HEK293 (cell line): ENCODE results near the gene MEAF6.
A peak's percentile ranks its signal among the peaks of the same experiment; 100 is the strongest.

ENCODE experiments used
- CTCF ChIA-PET: fragments of 350-600 bp; formaldehyde crosslinking; extraction: SDS; loops from one replicate; lab custom pipeline; 2021; ENCODE audit warnings: antibody characterized with exemption; lab: Yijun Ruan, JAX
- POLR2A ChIA-PET: fragments of 300-600 bp; formaldehyde crosslinking; extraction: SDS; loops from one replicate; lab custom pipeline; 2020; ENCODE audit warnings: antibody characterized with exemption, inconsistent platforms; lab: Yijun Ruan, JAX
- H3K27ac ChIP-seq: fragments of 200-500 bp; sonication (Bioruptor generic); 2 replicates; pipeline ENCODE4 v1.5.1; 2014; ENCODE audit warnings: low read depth, low read length, control low read depth, inconsistent platforms; ENCODE audit errors: extremely low read depth
- H3K36me3 ChIP-seq, 2 experiments: fragments of 200-500 bp in 1 of 2; sonication (Bioruptor generic) in 1 of 2; 1 replicate in 1 of 2; 2 replicates in 1 of 2; pipeline ENCODE4 v1.5.1; 2014 to 2017; ENCODE audit warnings: inconsistent platforms in 2 of 2, low read length in 2 of 2; ENCODE audit not compliant: control insufficient read depth in 2 of 2, insufficient read depth in 1 of 2
- H3K4me1 ChIP-seq: fragments of 200-500 bp; sonication (Bioruptor generic); 2 replicates; pipeline ENCODE4 v1.5.1; 2014; ENCODE audit warnings: mild to moderate bottlenecking, low read length, inconsistent platforms; ENCODE audit not compliant: control insufficient read depth, insufficient read depth
- H3K4me3 ChIP-seq: 2 replicates; pipeline ENCODE4 v1.5.1; 2011; ENCODE audit warnings: low read depth, mild to moderate bottlenecking, control low read depth, low read length, moderate library complexity
- H3K9me3 ChIP-seq: fragments of 200-500 bp; sonication (Bioruptor generic); 2 replicates; pipeline ENCODE4 v1.5.1; 2014; ENCODE audit warnings: low read depth, low read length, inconsistent platforms; ENCODE audit not compliant: control insufficient read depth, insufficient read depth
- ATF2 ChIP-seq: fragments of 450-650 bp; formaldehyde crosslinking; IDR thresholded peaks from 2 replicates; pipeline ENCODE4 v1.5.1; 2016; ENCODE audit warnings: missing biosample characterization, missing genetic modification characterization, low read depth
- KLF7 ChIP-seq: fragments of 450-650 bp; formaldehyde crosslinking; IDR thresholded peaks from 2 replicates; pipeline ENCODE4 v1.5.1; 2016; ENCODE audit warnings: missing biosample characterization, missing genetic modification characterization, borderline replicate concordance
- OSR2 ChIP-seq: fragments of 450-650 bp; formaldehyde crosslinking; IDR thresholded peaks from 2 replicates; pipeline ENCODE4 v1.5.1; 2016; ENCODE audit warnings: missing biosample characterization, missing genetic modification characterization
- SP3 ChIP-seq: fragments of 450-650 bp; formaldehyde crosslinking; IDR thresholded peaks from 2 replicates; pipeline ENCODE4 v1.5.1; 2016; ENCODE audit warnings: missing biosample characterization, missing genetic modification characterization
- TRIM28 ChIP-seq: IDR thresholded peaks from 2 replicates; pipeline ENCODE4 v1.6.1; 2011; ENCODE audit warnings: low read length, control low read depth, borderline replicate concordance
- WT1 ChIP-seq: fragments of 450-650 bp; formaldehyde crosslinking; IDR thresholded peaks from 2 replicates; pipeline ENCODE4 v1.5.1; 2016; ENCODE audit warnings: missing biosample characterization, missing genetic modification characterization
- YY2 ChIP-seq: fragments of 450-650 bp; formaldehyde crosslinking; IDR thresholded peaks from 2 replicates; pipeline ENCODE4 v1.5.1; 2016; ENCODE audit warnings: missing biosample characterization, missing genetic modification characterization
- ZBTB17 ChIP-seq: fragments of 450-650 bp; formaldehyde crosslinking; IDR thresholded peaks from 2 replicates; pipeline ENCODE4 v1.5.1; 2016; ENCODE audit warnings: missing biosample characterization, missing genetic modification characterization
- ZBTB20 ChIP-seq: fragments of 450-650 bp; formaldehyde crosslinking; IDR thresholded peaks from 2 replicates; pipeline ENCODE4 v1.5.1; 2016; ENCODE audit warnings: missing biosample characterization, missing genetic modification characterization
- ZBTB44 ChIP-seq: fragments of 450-650 bp; IDR thresholded peaks from 2 replicates; pipeline ENCODE4 v1.5.1; 2018; ENCODE audit warnings: missing biosample characterization, mild to moderate bottlenecking, missing genetic modification characterization
- ZFP37 ChIP-seq: fragments of 450-650 bp; formaldehyde crosslinking; IDR thresholded peaks from 2 replicates; pipeline ENCODE4 v1.5.1; 2016; ENCODE audit warnings: missing biosample characterization, missing genetic modification characterization
- ZNF10 ChIP-seq: fragments of 450-650 bp; formaldehyde crosslinking; IDR thresholded peaks from 2 replicates; pipeline ENCODE4 v1.5.1; 2017; ENCODE audit warnings: missing biosample characterization, missing genetic modification characterization
- ZNF121 ChIP-seq: fragments of 450-650 bp; formaldehyde crosslinking; IDR thresholded peaks from 2 replicates; pipeline ENCODE4 v1.5.1; 2016; ENCODE audit warnings: missing biosample characterization, missing genetic modification characterization
- ZNF157 ChIP-seq: fragments of 450-650 bp; formaldehyde crosslinking; IDR thresholded peaks from 2 replicates; pipeline ENCODE4 v1.5.1; 2016; ENCODE audit warnings: missing biosample characterization, missing genetic modification characterization
- ZNF223 ChIP-seq: fragments of 450-650 bp; formaldehyde crosslinking; IDR thresholded peaks from 2 replicates; pipeline ENCODE4 v1.5.1; 2016; ENCODE audit warnings: missing biosample characterization, missing genetic modification characterization
- ZNF24 ChIP-seq: fragments of 450-650 bp; formaldehyde crosslinking; IDR thresholded peaks from 2 replicates; pipeline ENCODE4 v1.5.1; 2016; ENCODE audit warnings: missing biosample characterization, missing genetic modification characterization
- ZNF341 ChIP-seq: fragments of 450-650 bp; formaldehyde crosslinking; IDR thresholded peaks from 2 replicates; pipeline ENCODE4; 2016; ENCODE audit warnings: low read depth, missing biosample characterization, missing genetic modification characterization
- ZNF37A ChIP-seq: fragments of 450-650 bp; IDR thresholded peaks from 2 replicates; pipeline ENCODE4 v1.5.1; 2018; ENCODE audit warnings: missing biosample characterization, missing genetic modification characterization
- ZNF423 ChIP-seq: fragments of 450-650 bp; formaldehyde crosslinking; IDR thresholded peaks from 2 replicates; pipeline ENCODE4 v1.5.1; 2016; ENCODE audit warnings: missing biosample characterization, missing genetic modification characterization
- ZNF529 ChIP-seq: fragments of 450-650 bp; formaldehyde crosslinking; IDR thresholded peaks from 2 replicates; pipeline ENCODE4 v1.5.1; 2017; ENCODE audit warnings: missing genetic modification characterization, missing biosample characterization; ENCODE audit not compliant: insufficient replicate concordance
- ZNF585B ChIP-seq: fragments of 450-650 bp; formaldehyde crosslinking; IDR thresholded peaks from 2 replicates; pipeline ENCODE4 v1.5.1; 2016; ENCODE audit warnings: missing biosample characterization, missing genetic modification characterization
- ZNF596 ChIP-seq: fragments of 450-650 bp; IDR thresholded peaks from 2 replicates; pipeline ENCODE4 v1.5.0; 2018; ENCODE audit warnings: missing biosample characterization, mild to moderate bottlenecking, missing genetic modification characterization, moderate library complexity
- ZNF664 ChIP-seq: fragments of 450-650 bp; formaldehyde crosslinking; IDR thresholded peaks from 2 replicates; pipeline ENCODE4 v1.5.1; 2016; ENCODE audit warnings: missing biosample characterization, missing genetic modification characterization
- ZNF792 ChIP-seq: fragments of 450-650 bp; formaldehyde crosslinking; IDR thresholded peaks from 2 replicates; pipeline ENCODE4 v1.5.1; 2016; ENCODE audit warnings: missing biosample characterization, missing genetic modification characterization
- ZSCAN5A ChIP-seq: fragments of 450-650 bp; formaldehyde crosslinking; IDR thresholded peaks from 2 replicates; pipeline ENCODE4 v1.5.1; 2016; ENCODE audit warnings: missing biosample characterization, missing genetic modification characterization
- TF ChIP-seq, protein P1 (sequence below): fragments of 450-650 bp; formaldehyde crosslinking; IDR thresholded peaks from 2 replicates; pipeline ENCODE4 v1.5.1; 2016; ENCODE audit warnings: missing biosample characterization, missing genetic modification characterization
- TF ChIP-seq, protein P2 (sequence below): fragments of 450-650 bp; formaldehyde crosslinking; IDR thresholded peaks from 2 replicates; pipeline ENCODE4 v1.5.1; 2017; ENCODE audit warnings: missing biosample characterization, missing genetic modification characterization
- TF ChIP-seq, protein P3 (sequence below): fragments of 450-650 bp; formaldehyde crosslinking; IDR thresholded peaks from 2 replicates; pipeline ENCODE4 v1.5.1; 2016; ENCODE audit warnings: missing biosample characterization, missing genetic modification characterization

The MEAF6 gene

DNA sequence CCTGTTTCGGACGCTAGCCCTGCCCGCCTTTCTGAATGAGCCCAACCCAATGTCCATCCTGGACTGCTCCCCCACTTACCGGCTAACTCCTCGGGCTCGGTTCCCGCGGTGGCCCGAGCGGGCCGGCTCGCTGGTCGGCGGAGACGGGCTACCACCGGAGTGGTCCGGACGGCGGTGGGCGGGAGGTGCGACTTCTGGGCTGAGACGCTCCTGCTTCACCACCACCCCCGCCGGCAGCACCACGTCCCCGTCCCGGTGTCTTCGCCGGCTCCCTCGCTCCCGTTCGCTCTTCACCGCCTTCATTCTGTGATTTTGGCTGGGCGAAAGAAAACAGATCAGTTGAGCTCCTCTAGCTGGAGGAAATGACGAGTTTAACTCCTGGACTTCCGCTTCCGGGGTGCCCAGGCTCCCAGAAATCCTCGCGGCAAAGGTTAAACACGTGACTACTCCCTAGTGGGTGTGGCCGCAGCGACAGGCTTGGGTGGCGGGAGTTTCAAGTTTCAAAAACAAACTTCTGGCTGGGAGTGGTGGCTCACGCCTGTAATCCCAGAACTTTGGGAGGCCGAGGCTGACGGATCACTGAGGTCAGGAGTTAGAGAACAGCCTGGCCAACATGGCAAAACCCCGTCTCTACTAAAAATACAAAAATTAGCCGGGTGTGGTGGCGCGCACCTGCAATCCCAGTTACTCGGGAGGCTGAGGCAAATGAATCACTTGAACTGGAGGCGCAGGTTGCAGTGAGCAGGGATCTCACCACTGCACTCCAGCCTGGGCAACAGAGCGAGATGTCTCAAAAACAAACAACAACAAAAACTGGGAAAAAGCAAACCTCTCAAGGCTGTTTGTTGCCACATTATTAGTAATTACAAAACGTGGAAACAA, 39.6 kb upstream of the MEAF6 start, which contains the start of gene SNIP1:
Gene SNIP1 (minus strand): TSS at position 367 of the 882 bp plus-strand sequence. CDS start 64 bp downstream, at position 303.
- POLR2A ChIA-PET, result interaction anchor here (0.7 to 2.0 kb wide), 8 partner anchors 10 to 1189 kb away, joined by 3 to 11 read pairs (median 5); partner anchors contain the start of genes GNL2, MEAF6 and ZC3H12A
- Histone ChIP-seq H3K4me3 (peak within 1 kb of the TSS; percentile 99), H3K27ac (no peak within 1 kb of the TSS; the same call in 1 of the 2 replicates), H3K36me3 (peaks cover 12 to 35% of the 10 kb centered on the region in 2 experiments; a peak in 2 of 3 replicates), H3K4me1 (peaks cover 4% of the 10 kb centered on the region; the same call in 1 of the 2 replicates), H3K9me3 (no peaks in the 10 kb centered on the region)
- CTCF ChIA-PET, result interaction anchor here (1.6 kb wide), 1 partner anchor 40 kb away, joined by 4 read pairs; the partner anchor contains the start of gene MEAF6
- TF ChIP-seq ZNF10 (tag by site-specific recombination) (no peak), ZNF596 (tag by site-specific recombination) (no peak), ZFP37 (tag by site-specific recombination) (0 out of 2 replicates have a peak, but pooled peaks have one; percentile 41), TRIM28 (0 out of 2 replicates have a peak, but pooled peaks have one; percentile 18), ZBTB17 (tag by site-specific recombination) (peak; percentile 71), ZNF121 (no peak), ZNF37A (tag by site-specific recombination) (no peak), OSR2 (tag by site-specific recombination) (peak; percentile 16; the same call in 1 of the 2 replicates), KLF7 (peak; percentile 97), ZBTB44 (tag by site-specific recombination) (no peak), ZNF585B (tag by site-specific recombination) (peak; percentile 27; the same call in 1 of the 2 replicates), ZNF223 (tag by site-specific recombination) (no peak), ZNF341 (tag by site-specific recombination) (peak; percentile 58), ZNF529 (tag by site-specific recombination) (no peak), ZBTB20 (tag by site-specific recombination) (no peak), WT1 (0 out of 2 replicates have a peak, but pooled peaks have one; percentile 25), ATF2 (tag by site-specific recombination) (no peak), ZNF157 (0 out of 2 replicates have a peak, but pooled peaks have one; percentile 48), ZSCAN5A (no peak), SP3 (tag by site-specific recombination) (peak; percentile 82), ZNF792 (tag by site-specific recombination) (no peak), YY2 (tag by site-specific recombination) (no peak), ZNF423 (tag by site-specific recombination) (peak; percentile 93), ZNF24 (peak; percentile 47; the same call in 1 of the 2 replicates), ZNF664 (tag by site-specific recombination) (no peak)
- TF ChIP-seq, protein P1, sequence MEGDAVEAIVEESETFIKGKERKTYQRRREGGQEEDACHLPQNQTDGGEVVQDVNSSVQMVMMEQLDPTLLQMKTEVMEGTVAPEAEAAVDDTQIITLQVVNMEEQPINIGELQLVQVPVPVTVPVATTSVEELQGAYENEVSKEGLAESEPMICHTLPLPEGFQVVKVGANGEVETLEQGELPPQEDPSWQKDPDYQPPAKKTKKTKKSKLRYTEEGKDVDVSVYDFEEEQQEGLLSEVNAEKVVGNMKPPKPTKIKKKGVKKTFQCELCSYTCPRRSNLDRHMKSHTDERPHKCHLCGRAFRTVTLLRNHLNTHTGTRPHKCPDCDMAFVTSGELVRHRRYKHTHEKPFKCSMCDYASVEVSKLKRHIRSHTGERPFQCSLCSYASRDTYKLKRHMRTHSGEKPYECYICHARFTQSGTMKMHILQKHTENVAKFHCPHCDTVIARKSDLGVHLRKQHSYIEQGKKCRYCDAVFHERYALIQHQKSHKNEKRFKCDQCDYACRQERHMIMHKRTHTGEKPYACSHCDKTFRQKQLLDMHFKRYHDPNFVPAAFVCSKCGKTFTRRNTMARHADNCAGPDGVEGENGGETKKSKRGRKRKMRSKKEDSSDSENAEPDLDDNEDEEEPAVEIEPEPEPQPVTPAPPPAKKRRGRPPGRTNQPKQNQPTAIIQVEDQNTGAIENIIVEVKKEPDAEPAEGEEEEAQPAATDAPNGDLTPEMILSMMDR, result no peak
- TF ChIP-seq, protein P2, sequence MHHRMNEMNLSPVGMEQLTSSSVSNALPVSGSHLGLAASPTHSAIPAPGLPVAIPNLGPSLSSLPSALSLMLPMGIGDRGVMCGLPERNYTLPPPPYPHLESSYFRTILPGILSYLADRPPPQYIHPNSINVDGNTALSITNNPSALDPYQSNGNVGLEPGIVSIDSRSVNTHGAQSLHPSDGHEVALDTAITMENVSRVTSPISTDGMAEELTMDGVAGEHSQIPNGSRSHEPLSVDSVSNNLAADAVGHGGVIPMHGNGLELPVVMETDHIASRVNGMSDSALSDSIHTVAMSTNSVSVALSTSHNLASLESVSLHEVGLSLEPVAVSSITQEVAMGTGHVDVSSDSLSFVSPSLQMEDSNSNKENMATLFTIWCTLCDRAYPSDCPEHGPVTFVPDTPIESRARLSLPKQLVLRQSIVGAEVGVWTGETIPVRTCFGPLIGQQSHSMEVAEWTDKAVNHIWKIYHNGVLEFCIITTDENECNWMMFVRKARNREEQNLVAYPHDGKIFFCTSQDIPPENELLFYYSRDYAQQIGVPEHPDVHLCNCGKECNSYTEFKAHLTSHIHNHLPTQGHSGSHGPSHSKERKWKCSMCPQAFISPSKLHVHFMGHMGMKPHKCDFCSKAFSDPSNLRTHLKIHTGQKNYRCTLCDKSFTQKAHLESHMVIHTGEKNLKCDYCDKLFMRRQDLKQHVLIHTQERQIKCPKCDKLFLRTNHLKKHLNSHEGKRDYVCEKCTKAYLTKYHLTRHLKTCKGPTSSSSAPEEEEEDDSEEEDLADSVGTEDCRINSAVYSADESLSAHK (tag by site-specific recombination), result peak; percentile 94
- TF ChIP-seq, protein P3, sequence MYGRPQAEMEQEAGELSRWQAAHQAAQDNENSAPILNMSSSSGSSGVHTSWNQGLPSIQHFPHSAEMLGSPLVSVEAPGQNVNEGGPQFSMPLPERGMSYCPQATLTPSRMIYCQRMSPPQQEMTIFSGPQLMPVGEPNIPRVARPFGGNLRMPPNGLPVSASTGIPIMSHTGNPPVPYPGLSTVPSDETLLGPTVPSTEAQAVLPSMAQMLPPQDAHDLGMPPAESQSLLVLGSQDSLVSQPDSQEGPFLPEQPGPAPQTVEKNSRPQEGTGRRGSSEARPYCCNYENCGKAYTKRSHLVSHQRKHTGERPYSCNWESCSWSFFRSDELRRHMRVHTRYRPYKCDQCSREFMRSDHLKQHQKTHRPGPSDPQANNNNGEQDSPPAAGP, result no peak; the same call in 1 of the 2 replicates
